Activated T-cell treated with anti-CD3 and anti-CD28 coated beads, Interleukin-2, amount 50 U/mL, for 24 hours (primary cell): ENCODE measurements around the gene STAMBP.

ENCODE experiments used
- DNase-seq: peaks from one replicate; pipeline ENCODE4 v3.0.0-alpha.2; 2020
- H3K27ac Mint-ChIP-seq: 2 replicates; pipeline ENCODE4 v1.8.0; 2020; ENCODE audit warnings: mild to moderate bottlenecking, mixed read lengths
- H3K27me3 Mint-ChIP-seq: 2 replicates; pipeline ENCODE4 v1.8.0; 2020; ENCODE audit warnings: mixed read lengths
- H3K36me3 Mint-ChIP-seq: 2 replicates; pipeline ENCODE4 v1.8.0; 2020; ENCODE audit warnings: low read depth, mixed read lengths
- H3K4me1 Mint-ChIP-seq: 2 replicates; pipeline ENCODE4 v1.8.0; 2020; ENCODE audit warnings: low read depth, mixed read lengths
- H3K4me3 Mint-ChIP-seq: 2 replicates; pipeline ENCODE4 v1.8.0; 2020; ENCODE audit warnings: mild to moderate bottlenecking, moderate library complexity, mixed read lengths
- H3K9me3 Mint-ChIP-seq: 2 replicates; pipeline ENCODE4 v1.8.0; 2020; ENCODE audit warnings: mixed read lengths

STAMBP gene

DNA sequence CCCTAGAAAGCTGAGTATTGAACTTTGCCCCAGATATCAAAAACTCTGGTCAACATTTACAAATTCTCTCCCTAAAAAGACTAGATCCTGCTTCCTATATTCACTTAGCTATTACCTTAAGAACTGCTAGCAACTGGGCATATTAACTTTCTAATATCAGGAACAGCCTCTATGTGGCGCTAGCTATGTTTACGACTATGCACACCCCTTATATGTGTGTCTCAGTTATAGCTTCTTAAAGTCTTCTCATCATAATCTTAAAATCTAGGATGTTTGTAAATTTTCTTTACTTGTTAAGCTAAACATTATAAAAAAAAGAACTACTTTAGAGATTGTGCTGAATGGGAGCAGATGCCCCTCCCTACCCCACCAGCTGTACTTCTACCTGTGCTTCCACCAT is 1.7 kb upstream of the STAMBP start:
- Mint-ChIP-seq H3K27me3 (no peaks in the 10 kb centered on the region), H3K4me1 (peaks cover 60% of the 10 kb centered on the region), H3K4me3 (peak overlapping the region; percentile 96), H3K9me3 (no peaks in the 10 kb centered on the region), H3K36me3 (peaks cover 19% of the 10 kb centered on the region), H3K27ac (no peak overlapping the region)
- no peak for DNase-seq

DNA sequence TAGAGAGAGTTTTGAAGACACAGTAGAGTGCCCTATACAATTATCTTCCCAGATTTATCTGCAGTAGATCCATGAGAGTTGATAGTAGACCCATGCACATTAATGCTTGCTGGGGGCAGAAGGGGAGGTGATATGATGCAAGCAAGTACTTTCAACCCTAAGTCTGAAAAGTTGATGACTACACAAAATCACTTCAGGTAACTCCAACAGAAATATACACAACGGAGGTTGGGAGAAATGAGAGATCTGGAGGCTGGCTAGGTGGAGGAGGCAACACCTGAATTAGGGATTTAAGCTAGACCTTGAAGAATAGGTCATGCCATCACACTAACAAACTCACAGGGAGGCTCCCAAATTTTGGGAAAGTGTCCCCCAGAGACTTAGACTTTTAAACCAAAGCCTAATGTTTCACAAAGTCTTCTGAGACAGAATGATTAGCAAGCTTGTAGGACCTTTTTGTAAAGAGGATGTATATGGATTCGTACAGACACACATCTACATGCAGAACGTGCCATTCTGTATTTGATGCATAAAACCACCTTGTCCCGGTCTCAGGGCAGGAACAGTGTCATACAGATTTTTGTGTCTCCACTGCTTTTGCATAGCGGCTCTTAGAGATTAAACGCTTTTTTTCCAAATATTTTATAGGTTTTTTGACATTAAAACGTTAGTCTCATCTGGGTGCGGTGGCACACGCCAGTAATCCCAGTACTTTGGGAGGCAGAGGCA is 937 bp upstream of the STAMBP start:
- Mint-ChIP-seq H3K4me1 (peaks cover 60% of the 10 kb centered on the region), H3K27ac (peak overlapping the region; percentile 98), H3K4me3 (peak overlapping the region; percentile 96)

DNA sequence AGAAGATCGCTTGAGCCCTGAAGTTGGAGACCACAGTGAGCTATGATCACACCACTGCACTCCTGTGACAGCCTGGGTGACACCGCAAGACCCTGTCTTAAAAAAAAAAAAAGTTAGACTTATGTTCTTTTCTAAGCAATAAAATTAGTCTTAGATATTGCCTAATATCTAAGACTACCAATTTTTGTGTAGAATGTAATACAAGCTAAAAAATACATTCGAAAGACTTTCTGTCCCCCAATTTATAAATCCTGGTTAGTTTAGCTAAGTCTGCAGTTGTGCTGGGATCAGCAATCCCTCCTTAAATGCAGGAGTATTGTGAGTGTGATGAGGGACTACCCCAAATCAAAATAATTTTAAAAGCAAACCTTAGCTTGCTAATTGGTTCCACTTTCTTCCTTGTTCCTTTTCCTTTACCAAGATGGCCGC is 358 bp upstream of the STAMBP start:
- peak overlapping the region; percentile 98 for H3K27ac Mint-ChIP-seq
- no peaks in the 10 kb centered on the region for H3K9me3 Mint-ChIP-seq
- H3K36me3 Mint-ChIP-seq, result peaks cover 32% of the 10 kb centered on the region
- H3K4me1 Mint-ChIP-seq, result peaks cover 60% of the 10 kb centered on the region
- peak overlapping the region; percentile 96 for H3K4me3 Mint-ChIP-seq
- DNase-seq, result no peak
- H3K27me3 Mint-ChIP-seq, result no peaks in the 10 kb centered on the region

More for the DNA sequence above, 937 bp upstream of the STAMBP start:
- H3K27me3 Mint-ChIP-seq, result no peaks in the 10 kb centered on the region
- no peaks in the 10 kb centered on the region for H3K9me3 Mint-ChIP-seq
- peaks cover 27% of the 10 kb centered on the region for H3K36me3 Mint-ChIP-seq
- no peak for DNase-seq

DNA sequence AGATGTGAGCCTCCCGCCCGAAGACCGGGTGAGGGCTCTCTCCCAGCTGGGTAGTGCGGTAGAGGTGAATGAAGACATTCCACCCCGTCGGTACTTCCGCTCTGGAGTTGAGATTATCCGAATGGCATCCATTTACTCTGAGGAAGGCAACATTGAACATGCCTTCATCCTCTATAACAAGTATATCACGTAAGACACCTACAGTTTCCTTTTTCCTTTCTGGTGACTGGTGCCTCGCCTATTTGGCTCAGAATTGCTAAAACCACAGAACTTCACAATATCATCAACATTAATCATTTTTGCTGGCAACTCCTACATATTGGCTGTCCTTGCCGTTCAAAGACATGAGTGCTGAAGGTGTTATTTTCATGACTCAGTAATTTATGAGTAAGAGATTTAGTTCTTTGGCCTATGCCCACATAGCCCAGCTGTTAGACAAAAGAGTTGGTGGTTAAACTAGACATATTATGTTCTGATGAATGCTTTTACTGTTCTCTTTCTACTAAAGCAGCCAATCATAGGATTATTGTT is 2.2 kb downstream of the STAMBP start:
- Mint-ChIP-seq H3K27ac (peak overlapping the region; percentile 98), H3K9me3 (no peaks in the 10 kb centered on the region), H3K4me1 (peaks cover 66% of the 10 kb centered on the region), H3K4me3 (peak overlapping the region; percentile 96), H3K27me3 (no peaks in the 10 kb centered on the region), H3K36me3 (peaks cover 54% of the 10 kb centered on the region)
- DNase-seq, result peak; percentile 60

DNA sequence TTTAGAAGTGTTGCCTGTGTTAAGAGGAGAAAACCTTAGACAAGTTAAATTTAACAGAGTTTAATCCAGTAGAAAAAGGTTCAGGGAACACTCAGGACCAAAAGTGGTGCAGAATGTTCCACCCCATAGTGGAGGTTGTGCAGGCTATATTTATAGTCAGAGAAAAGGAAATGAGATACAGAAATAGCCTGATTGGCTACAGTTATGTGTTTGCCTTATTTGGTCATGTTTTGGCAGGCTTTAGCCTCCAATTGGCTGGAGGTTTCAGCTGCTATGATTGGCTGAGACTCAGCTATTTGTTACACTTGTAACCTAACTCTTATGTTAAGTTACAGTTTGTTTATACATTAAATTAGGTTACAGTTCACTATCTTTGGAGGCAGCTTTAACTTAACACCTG is 4.2 kb downstream of the STAMBP start:
- no peak for DNase-seq
- H3K4me3 Mint-ChIP-seq, result no peak overlapping the region
- H3K27me3 Mint-ChIP-seq, result no peaks in the 10 kb centered on the region
- H3K36me3 Mint-ChIP-seq, result peaks cover 64% of the 10 kb centered on the region
- no peaks in the 10 kb centered on the region for H3K9me3 Mint-ChIP-seq
- H3K27ac Mint-ChIP-seq, result peak overlapping the region; percentile 53
- peaks cover 60% of the 10 kb centered on the region for H3K4me1 Mint-ChIP-seq

DNA sequence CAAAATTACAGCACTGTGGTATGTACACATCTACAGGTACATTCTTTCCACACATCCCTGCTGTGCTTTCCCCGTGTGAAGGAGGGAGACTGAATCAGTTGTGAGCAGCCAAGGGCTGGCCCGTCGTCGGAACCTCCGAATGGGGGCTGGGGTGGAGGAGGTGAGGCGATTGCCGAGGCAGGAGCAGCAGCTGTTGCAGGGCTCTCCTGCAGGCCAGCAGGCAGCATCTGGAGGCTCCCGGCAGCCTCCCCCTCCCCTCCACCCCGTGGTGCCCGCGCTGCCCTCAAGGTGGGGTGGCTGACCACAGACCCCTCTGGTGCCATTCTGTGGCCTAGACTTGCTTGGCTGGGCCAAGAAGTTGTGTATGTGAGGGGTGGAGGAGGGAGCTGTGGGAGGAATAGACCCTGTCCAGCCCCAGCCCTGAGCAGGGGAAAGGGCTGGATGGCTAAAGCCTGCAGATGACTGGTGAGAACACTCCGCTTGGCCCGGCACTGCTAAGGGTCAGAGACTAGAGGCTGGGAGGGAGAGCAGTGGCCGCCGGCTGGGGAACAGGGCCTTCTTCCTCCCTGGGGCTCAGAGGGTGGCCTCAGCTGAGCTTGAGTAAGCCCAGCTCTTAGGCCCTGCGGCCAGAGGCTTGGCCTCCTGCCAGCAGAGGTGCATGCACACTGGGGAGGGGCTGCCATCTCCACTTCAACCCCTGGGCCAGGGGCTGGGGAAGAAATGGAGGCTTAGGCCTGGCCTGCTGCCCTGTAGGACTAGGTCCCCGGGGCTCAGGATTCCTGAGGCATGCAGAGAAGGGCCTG is 7.6 kb downstream of the STAMBP start:
- Mint-ChIP-seq H3K4me3 (no peak overlapping the region), H3K4me1 (peaks cover 41% of the 10 kb centered on the region), H3K27ac (no peak overlapping the region), H3K9me3 (no peaks in the 10 kb centered on the region), H3K36me3 (peaks cover 62% of the 10 kb centered on the region), H3K27me3 (no peaks in the 10 kb centered on the region)
- no peak for DNase-seq

DNA sequence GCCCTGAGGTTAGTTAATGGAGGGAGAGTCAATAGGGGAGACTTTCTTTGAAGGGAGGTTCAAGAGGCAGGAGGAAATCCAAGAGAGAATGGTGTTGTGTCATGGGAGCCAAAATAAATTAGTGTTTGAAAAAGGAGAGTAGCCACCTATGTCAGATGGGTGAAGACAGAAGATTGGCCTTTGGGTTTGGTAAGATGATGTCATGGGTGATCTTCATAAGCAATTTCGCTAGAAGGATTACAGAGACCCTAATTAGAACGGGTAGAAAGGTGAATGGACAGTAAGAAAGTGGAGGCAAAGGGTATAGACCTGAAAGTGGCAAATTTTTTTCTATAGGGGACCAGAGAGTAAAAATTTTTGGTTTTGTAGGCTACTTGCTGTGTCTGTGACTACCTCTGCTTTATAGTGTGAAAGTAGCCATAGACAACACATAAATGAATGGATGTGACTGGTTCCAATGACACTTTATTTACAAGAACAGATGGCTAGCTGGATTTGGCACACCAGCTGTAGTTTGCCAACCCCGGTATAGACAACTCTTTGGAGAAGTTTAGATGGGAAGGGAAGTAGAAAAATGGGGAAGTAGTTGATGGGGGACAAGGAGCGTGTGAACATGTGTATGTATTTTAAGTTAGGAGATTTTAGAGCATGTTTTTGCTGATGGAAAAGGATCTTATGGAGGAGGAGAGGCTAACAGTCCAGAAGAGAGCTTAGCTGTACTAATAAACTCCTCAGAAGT is 9.3 kb downstream of the STAMBP start:
- H3K9me3 Mint-ChIP-seq, result no peaks in the 10 kb centered on the region
- H3K27me3 Mint-ChIP-seq, result no peaks in the 10 kb centered on the region
- DNase-seq, result no peak
- H3K4me3 Mint-ChIP-seq, result no peak overlapping the region
- H3K36me3 Mint-ChIP-seq, result peaks cover 59% of the 10 kb centered on the region
- no peak overlapping the region for H3K27ac Mint-ChIP-seq
- peaks cover 35% of the 10 kb centered on the region for H3K4me1 Mint-ChIP-seq

DNA sequence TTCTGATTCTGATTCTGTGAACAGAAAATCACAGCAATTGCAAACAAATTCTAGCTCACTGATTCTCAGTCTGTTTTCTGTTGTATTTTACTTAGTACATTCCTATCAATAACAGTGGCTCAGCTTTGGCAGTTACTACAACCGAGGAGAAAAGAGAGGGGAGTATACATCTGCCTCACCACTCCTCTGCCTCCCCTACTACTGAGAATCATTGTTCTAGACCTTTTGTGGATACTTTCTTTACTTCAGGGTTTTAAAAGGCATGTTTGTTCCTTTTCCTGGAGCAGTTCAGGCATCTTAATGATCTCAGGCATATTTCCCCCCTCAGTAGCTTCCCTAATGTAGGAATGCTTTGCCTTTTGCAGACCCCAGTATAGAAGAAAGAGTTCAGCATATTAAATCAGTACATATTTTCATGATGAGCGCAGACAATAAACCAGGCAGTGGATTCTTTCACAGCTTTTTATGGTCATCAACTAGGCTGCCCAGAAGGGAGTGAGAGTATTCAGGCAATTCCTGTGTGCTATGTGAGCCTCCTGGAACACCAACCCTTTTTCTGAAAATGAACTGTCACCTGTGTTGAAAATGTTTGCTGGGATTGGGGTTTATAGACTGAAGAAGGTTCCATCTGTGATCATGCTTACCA is 10.3 kb downstream of the STAMBP start:
- Mint-ChIP-seq H3K9me3 (no peaks in the 10 kb centered on the region), H3K36me3 (peaks cover 56% of the 10 kb centered on the region), H3K4me1 (peaks cover 29% of the 10 kb centered on the region), H3K27ac (no peak overlapping the region), H3K4me3 (no peak overlapping the region), H3K27me3 (no peaks in the 10 kb centered on the region)
- DNase-seq, result no peak

DNA sequence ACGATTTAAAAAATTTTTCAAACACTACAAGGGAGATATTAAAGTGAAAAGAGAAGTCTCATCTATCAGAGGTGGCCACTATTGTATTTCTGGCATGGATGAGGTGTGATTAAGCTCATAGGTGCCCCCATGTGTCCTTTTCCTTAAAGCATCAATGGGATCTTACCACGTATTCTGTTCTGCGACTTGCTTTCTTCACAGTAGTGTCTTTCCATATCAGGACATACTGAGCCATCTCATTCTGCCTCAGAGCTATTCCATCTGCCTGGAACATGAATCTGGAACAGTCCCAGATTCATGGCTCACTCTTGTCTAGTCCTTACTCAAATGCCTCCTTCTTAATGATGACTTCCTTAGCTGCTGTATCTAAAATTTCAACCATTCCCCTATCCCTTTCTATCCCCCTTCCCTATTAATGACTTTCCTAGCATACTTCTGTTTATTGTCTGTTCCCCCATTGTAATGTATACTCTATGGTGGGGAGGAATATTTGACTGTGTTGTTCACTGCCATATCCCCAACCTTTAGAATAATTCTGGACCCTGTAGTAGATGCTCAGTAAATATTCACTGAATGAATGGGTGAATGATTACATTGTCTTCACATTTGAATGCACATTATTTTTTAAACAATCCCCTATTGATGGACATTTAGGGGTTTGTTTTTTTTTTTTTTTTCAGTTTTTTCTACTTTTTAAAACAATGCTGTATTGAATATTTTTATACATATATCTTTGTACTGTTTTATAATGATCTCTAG is 11.1 kb downstream of the STAMBP start:
- Mint-ChIP-seq H3K27me3 (no peaks in the 10 kb centered on the region), H3K4me1 (peaks cover 25% of the 10 kb centered on the region), H3K27ac (no peak overlapping the region), H3K36me3 (peaks cover 59% of the 10 kb centered on the region), H3K4me3 (no peak overlapping the region), H3K9me3 (no peaks in the 10 kb centered on the region)
- no peak for DNase-seq

DNA sequence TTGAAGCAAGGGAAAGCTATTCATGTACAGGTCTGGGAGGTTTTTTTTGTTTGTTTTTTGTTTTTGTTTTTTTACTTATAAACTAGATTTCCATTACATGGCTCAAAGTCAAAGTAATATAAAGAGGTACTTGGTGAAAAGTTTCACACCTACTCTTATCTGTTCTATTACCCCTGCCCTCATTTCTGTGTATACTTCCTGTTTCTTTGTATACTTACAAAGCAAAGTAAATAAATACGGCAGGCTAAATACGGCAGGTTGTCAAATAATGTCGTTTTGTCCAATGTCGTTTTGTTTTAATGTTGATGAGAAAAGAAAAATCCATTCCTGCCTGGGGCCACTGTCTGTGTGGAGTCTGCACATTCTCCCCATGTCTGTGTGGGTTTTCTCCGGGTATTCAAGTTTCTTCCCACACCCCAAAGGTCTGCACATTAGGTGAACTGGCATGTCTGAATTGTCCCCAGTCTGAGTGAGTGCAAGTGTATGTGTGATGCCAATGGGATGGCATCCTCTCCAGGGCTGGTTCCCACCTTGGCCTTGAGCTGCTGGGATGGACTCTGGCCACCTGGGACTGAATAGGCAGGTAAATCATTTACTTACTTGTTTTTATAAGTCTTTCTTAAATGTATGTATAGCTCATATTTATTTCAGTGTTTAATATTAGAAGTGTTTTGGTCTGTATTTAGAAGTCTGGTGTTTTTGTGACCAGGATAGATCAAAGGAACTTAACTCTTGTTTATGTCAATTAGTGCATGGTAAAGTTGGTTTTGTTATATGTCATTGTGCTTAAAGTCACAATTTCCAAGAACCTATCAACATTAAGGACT is 13.4 kb downstream of the STAMBP start:
- no peak overlapping the region for H3K4me3 Mint-ChIP-seq
- no peaks in the 10 kb centered on the region for H3K27me3 Mint-ChIP-seq
- peaks cover 22% of the 10 kb centered on the region for H3K4me1 Mint-ChIP-seq
- H3K27ac Mint-ChIP-seq, result no peak overlapping the region
- H3K9me3 Mint-ChIP-seq, result no peaks in the 10 kb centered on the region
- no peak for DNase-seq
- peaks cover 64% of the 10 kb centered on the region for H3K36me3 Mint-ChIP-seq

DNA sequence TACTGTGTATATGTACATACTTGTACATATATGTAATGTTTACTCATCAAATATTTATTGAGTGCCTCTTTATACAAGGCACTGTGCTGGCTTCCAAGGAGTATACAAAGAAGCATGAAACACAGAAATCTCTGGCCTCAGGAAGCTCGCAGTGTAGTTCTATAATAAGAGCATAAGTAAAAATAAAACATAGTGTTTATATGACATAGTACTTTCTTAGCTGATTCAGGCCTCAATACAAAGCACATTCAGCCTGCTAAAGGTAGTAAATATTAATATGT is 13.9 kb downstream of the STAMBP start:
- H3K4me1 Mint-ChIP-seq, result peaks cover 21% of the 10 kb centered on the region

DNA sequence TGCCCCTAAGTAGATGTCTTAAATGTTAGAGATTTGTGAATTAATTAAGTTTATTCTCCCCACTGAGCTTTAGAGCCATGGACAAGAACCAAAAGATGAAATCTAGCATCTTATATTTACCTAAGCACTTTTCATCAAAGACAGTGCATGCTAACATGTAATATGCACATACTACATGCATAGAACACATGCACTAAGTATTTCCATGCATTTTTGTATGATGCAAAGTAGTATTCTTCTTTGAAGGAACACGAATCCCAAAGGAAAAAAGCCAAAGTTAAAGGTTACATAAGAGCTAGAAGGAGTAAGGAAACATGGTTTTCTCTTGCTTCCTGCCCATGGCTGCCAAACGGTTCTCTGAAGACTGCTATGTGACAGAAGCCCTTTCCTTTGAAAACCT is 15.3 kb downstream of the STAMBP start:
- Mint-ChIP-seq H3K4me3 (no peak overlapping the region), H3K36me3 (peaks cover 81% of the 10 kb centered on the region), H3K27ac (no peak overlapping the region), H3K27me3 (no peaks in the 10 kb centered on the region), H3K4me1 (peaks cover 13% of the 10 kb centered on the region), H3K9me3 (no peaks in the 10 kb centered on the region)
- no peak for DNase-seq

More for the DNA sequence above, 13.9 kb downstream of the STAMBP start:
- peaks cover 70% of the 10 kb centered on the region for H3K36me3 Mint-ChIP-seq
- H3K27ac Mint-ChIP-seq, result no peak overlapping the region
- no peaks in the 10 kb centered on the region for H3K27me3 Mint-ChIP-seq
- no peak for DNase-seq
- no peak overlapping the region for H3K4me3 Mint-ChIP-seq
- H3K9me3 Mint-ChIP-seq, result no peaks in the 10 kb centered on the region

DNA sequence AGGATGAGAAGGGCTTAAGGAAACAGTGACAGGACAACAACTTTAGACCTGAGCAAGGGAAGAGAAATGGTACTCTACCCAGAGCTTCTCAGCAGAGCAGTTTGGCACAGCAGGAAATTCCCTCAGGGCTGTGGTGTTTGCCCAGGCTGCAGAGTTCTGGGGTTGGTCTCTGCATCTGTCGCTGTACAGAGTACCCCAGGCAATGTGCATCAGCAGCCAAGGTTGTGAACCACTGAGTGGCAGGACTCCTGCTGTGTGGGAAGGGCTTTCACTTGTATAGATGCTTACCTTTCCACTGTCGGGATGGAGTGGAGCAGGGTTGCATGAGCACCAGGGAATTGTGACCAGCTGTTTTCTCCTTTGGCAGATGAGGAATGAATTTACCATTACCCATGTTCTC is 21.2 kb downstream of the STAMBP start:
- Mint-ChIP-seq H3K9me3 (no peaks in the 10 kb centered on the region), H3K4me1 (no peaks in the 10 kb centered on the region), H3K27me3 (no peaks in the 10 kb centered on the region), H3K4me3 (no peak overlapping the region), H3K27ac (no peak overlapping the region), H3K36me3 (peaks cover 55% of the 10 kb centered on the region)
- no peak for DNase-seq
